Measurements from ENCODE around the gene RRP1. TPM values are rescaled to one million over a fixed set of nuclear protein-coding genes. Genes with fewer than 3 reads are reported as not detected.

RRP1 gene
- polyA plus RNA-seq, 3 donors, result 2.7 to 5.7 (median 4.6) TPM

- no peaks in the 10 kb centered on the region for H3K4me1 Mint-ChIP-seq
- H3K9me3 Mint-ChIP-seq, result peaks cover 0 to 2% (median 0%) of the 10 kb centered on the region in 7 donors
- no peaks in the 10 kb centered on the region for H3K27me3 ChIP-seq (ENCODE audit: control insufficient read depth in 2 of 2, insufficient read depth in 2 of 2, low read length in 2 of 2)
- no peak overlapping the region for H3K4me3 Mint-ChIP-seq
- H3K36me3 Mint-ChIP-seq, result peaks cover 82 to 100% of the 10 kb centered on the region in 2 donors
- H3K36me3 ChIP-seq (replicated peaks in 1 of 2; ENCODE audit: control insufficient read depth in 1 of 2, insufficient read depth in 2 of 2, low read length in 2 of 2), result peaks cover 93 to 100% of the 10 kb centered on the region in 2 donors
- no peak for DNase-seq
- no peak overlapping the region for H3K9ac ChIP-seq (ENCODE audit: insufficient read depth, low read length, poor library complexity, severe bottlenecking)
- WGBS (ENCODE audit: insufficient coverage), result 98% methylated on average over 13 of the region's 17 CpGs
- H3K79me2 ChIP-seq (ENCODE audit: insufficient read depth, low read length), result peaks cover under 1% of the 10 kb centered on the region
- H2AFZ ChIP-seq (ENCODE audit: insufficient read depth, low read depth, low read length, poor library complexity, severe bottlenecking), result no peak overlapping the region
- no peak for TF ChIP-seq CTCF (IDR thresholded peaks at IDR 0.05)
- no peaks in the 10 kb centered on the region for H3K4me1 ChIP-seq (ENCODE audit: control insufficient read depth in 1 of 2, insufficient read depth in 2 of 2, low read length in 2 of 2)
- H3K27ac Mint-ChIP-seq, result no peak overlapping the region
- no peaks in the 10 kb centered on the region for H3K27me3 Mint-ChIP-seq (ENCODE audit: low read depth in 3 of 3)
- peaks cover 79% of the 10 kb centered on the region for H4K20me1 ChIP-seq (ENCODE audit: insufficient read depth, low read length)
- no peak overlapping the region for H3K4me2 ChIP-seq (replicated peaks; ENCODE audit: extremely low read depth, low read length, poor library complexity, severe bottlenecking)
- no peak overlapping the region for H3K27ac ChIP-seq (ENCODE audit: low read depth in 1 of 2, low read length in 2 of 2)
- no peak overlapping the region for H3K4me3 ChIP-seq (replicated peaks in 1 of 3; ENCODE audit: low read depth in 2 of 3, low read length in 3 of 3)
- intact Hi-C loops (cut with micrococcal nuclease), result no loop called here
- H3K9me3 ChIP-seq (replicated peaks in 1 of 2; ENCODE audit: control insufficient read depth in 1 of 2, insufficient read depth in 1 of 2, low read length in 2 of 2), result no peaks in the 10 kb centered on the region
Observed at GRCh38 chr21:43748622-43749021, 40.8 kb upstream of the RRP1 start.

GRCh38 chr21:43749651-43750262, 39.6 kb upstream of the RRP1 start:
- Mint-ChIP-seq H3K27me3 (ENCODE audit: low read depth in 3 of 3) (no peaks in the 10 kb centered on the region), H3K27ac (peak overlapping the region in 2 of 7 donors; percentile 46 to 71), H3K4me3 (no peak overlapping the region), H3K36me3 (peaks cover 84 to 100% of the 10 kb centered on the region in 2 donors), H3K4me1 (no peaks in the 10 kb centered on the region), H3K9me3 (peaks cover 0 to 7% (median 0%) of the 10 kb centered on the region in 7 donors)
- WGBS (ENCODE audit: insufficient coverage), result 79% methylated on average over 14 of the region's 18 CpGs
- no peak overlapping the region for H3K27ac ChIP-seq (ENCODE audit: low read depth in 1 of 2, low read length in 2 of 2)
- H3K27me3 ChIP-seq (ENCODE audit: control insufficient read depth in 2 of 2, insufficient read depth in 2 of 2, low read length in 2 of 2), result no peaks in the 10 kb centered on the region
- TF ChIP-seq CTCF (IDR thresholded peaks at IDR 0.05), result no peak
- H3K36me3 ChIP-seq (replicated peaks in 1 of 2; ENCODE audit: control insufficient read depth in 1 of 2, insufficient read depth in 2 of 2, low read length in 2 of 2), result peaks cover 93 to 100% of the 10 kb centered on the region in 2 donors
- DNase-seq, result no peak
- H2AFZ ChIP-seq (ENCODE audit: insufficient read depth, low read depth, low read length, poor library complexity, severe bottlenecking), result no peak overlapping the region
- no peak overlapping the region for H3K4me3 ChIP-seq (replicated peaks in 1 of 3; ENCODE audit: low read depth in 2 of 3, low read length in 3 of 3)
- no peak overlapping the region for H3K4me2 ChIP-seq (replicated peaks; ENCODE audit: extremely low read depth, low read length, poor library complexity, severe bottlenecking)
- peaks cover 6% of the 10 kb centered on the region for H3K79me2 ChIP-seq (ENCODE audit: insufficient read depth, low read length)
- peaks cover 0 to 2% of the 10 kb centered on the region in 2 donors for H3K9me3 ChIP-seq (replicated peaks in 1 of 2; ENCODE audit: control insufficient read depth in 1 of 2, insufficient read depth in 1 of 2, low read length in 2 of 2)
- no peak overlapping the region for H3K9ac ChIP-seq (ENCODE audit: insufficient read depth, low read length, poor library complexity, severe bottlenecking)
- peaks cover 80% of the 10 kb centered on the region for H4K20me1 ChIP-seq (ENCODE audit: insufficient read depth, low read length)
- intact Hi-C loops (cut with micrococcal nuclease), result no loop called here
- H3K4me1 ChIP-seq (ENCODE audit: control insufficient read depth in 1 of 2, insufficient read depth in 2 of 2, low read length in 2 of 2), result no peaks in the 10 kb centered on the region

All from CD14-positive monocyte (primary cell).